ENCODE measurements around the gene ADGRG6. TPM values are rescaled to one million over a fixed set of nuclear protein-coding genes. Genes with fewer than 3 reads are reported as not detected.

Gene ADGRG6
- total and polyA plus RNA-seq, 9 of the 15 experiments (the other 6 are each of a cell fraction or from before 2014, with no cell fraction given), result under 0.01 to 0.11 (median 0.05) TPM; not detected in 5

- no peak for FAIRE-seq
- 2% methylated on average over 3 of the region's 3 CpGs for whole genome bisulfite sequencing (ENCODE audit: insufficient coverage, low coverage, missing lambda C conversion rate)
- no peaks in the 10 kb centered on the region for H3K9me3 ChIP-seq (replicated peaks; ENCODE audit: control insufficient read depth, insufficient read depth, low read depth, low read length)
- H3K27ac ChIP-seq (ENCODE audit: extremely low read depth, low read depth, low read length), result no peak overlapping the region
- BruUV-seq (replicated peaks), result no TSS peak
- no peak overlapping the region for H2AFZ ChIP-seq (ENCODE audit: low read depth, low read length)
- no peaks in the 10 kb centered on the region for H3K79me2 ChIP-seq (ENCODE audit: control insufficient read depth, insufficient read depth, low read length)
- POLR2A ChIA-PET, result no interaction called here
- H3K27me3 ChIP-seq (ENCODE audit: control insufficient read depth in 2 of 2, insufficient read depth in 2 of 2, low read length in 2 of 2), result no peaks in the 10 kb centered on the region
- no peaks in the 10 kb centered on the region for H3K9me1 ChIP-seq (ENCODE audit: control insufficient read depth, insufficient read depth, low read length)
- DNase-seq (ENCODE audit: extremely low read depth in 1 of 4, low spot score in 3 of 4), result no peak
- no peaks in the 10 kb centered on the region for H4K20me1 ChIP-seq (replicated peaks; ENCODE audit: control insufficient read depth, insufficient read depth, low read length)
- intact Hi-C loops (cut with micrococcal nuclease) (no loop called here), in situ Hi-C loops (cut with MboI) (no loop called here)
- no peak for TF ChIP-seq HDAC8 (tag; IDR thresholded peaks at IDR 0.05)
- no peak for TF ChIP-seq ILF3 (IDR thresholded peaks at IDR 0.05; ENCODE audit: borderline replicate concordance)
- no peak for TF ChIP-seq IFI16 (CRISPR knock-in tag; IDR thresholded peaks at IDR 0.05)
- TF ChIP-seq, protein P1, sequence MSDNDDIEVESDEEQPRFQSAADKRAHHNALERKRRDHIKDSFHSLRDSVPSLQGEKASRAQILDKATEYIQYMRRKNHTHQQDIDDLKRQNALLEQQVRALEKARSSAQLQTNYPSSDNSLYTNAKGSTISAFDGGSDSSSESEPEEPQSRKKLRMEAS (CRISPR knock-in tag; IDR thresholded peaks at IDR 0.05), result no peak
- no peak for TF ChIP-seq TAF9B (IDR thresholded peaks at IDR 0.05; ENCODE audit: partially characterized antibody)
- no peak for TF ChIP-seq DMBX1 (CRISPR knock-in tag; IDR thresholded peaks at IDR 0.05; ENCODE audit: borderline replicate concordance)
- TF ChIP-seq, protein P2, sequence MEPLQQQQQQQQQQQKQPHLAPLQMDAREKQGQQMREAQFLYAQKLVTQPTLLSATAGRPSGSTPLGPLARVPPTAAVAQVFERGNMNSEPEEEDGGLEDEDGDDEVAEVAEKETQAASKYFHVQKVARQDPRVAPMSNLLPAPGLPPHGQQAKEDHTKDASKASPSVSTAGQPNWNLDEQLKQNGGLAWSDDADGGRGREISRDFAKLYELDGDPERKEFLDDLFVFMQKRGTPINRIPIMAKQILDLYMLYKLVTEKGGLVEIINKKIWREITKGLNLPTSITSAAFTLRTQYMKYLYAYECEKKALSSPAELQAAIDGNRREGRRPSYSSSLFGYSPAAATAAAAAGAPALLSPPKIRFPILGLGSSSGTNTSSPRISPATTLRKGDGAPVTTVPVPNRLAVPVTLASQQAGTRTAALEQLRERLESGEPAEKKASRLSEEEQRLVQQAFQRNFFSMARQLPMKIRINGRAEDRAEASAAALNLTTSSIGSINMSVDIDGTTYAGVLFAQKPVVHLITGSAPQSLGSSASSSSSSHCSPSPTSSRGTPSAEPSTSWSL (CRISPR knock-in tag; IDR thresholded peaks at IDR 0.05; ENCODE audit: borderline replicate concordance), result no peak
- TF ChIP-seq POLR2H (tag; IDR thresholded peaks at IDR 0.05; ENCODE audit: low read depth), result no peak
- TF ChIP-seq ZNF75A (CRISPR knock-in tag; IDR thresholded peaks at IDR 0.05), result no peak
- TF ChIP-seq SRSF7 (optimal IDR thresholded peaks at IDR 0.05; ENCODE audit: low read depth, low read length), result no peak
- no peak for TF ChIP-seq ZNF699 (CRISPR knock-in tag; IDR thresholded peaks at IDR 0.05; ENCODE audit: insufficient replicate concordance)
- TF ChIP-seq MCM7 (IDR thresholded peaks at IDR 0.05), result no peak
- TF ChIP-seq PHF8 (IDR thresholded peaks at IDR 0.05; ENCODE audit: borderline replicate concordance, low read length), result no peak
- TF ChIP-seq ZNF184 (CRISPR knock-in tag; IDR thresholded peaks at IDR 0.05), result no peak
- TF ChIP-seq SIRT6 (IDR thresholded peaks at IDR 0.05; ENCODE audit: low read depth, low read length), result no peak
- no peak for TF ChIP-seq ZNF644 (tag; IDR thresholded peaks at IDR 0.05; ENCODE audit: low read depth)
- no peak for TF ChIP-seq ZKSCAN8 (CRISPR knock-in tag; IDR thresholded peaks at IDR 0.05)
- TF ChIP-seq SAFB2 (IDR thresholded peaks at IDR 0.05; ENCODE audit: borderline replicate concordance, low read depth, low read length, severe bottlenecking), result no peak
- no peak overlapping the region for H3K4me2 ChIP-seq (ENCODE audit: insufficient read depth, low read length)
- H3K4me3 ChIP-seq, result no peak overlapping the region
- H3K36me3 ChIP-seq (ENCODE audit: control insufficient read depth, insufficient read depth, low read length), result no peaks in the 10 kb centered on the region
- H3K4me1 ChIP-seq (replicated peaks in 1 of 2; ENCODE audit: control insufficient read depth in 2 of 2, insufficient read depth in 2 of 2, low read length in 2 of 2), result no peaks in the 10 kb centered on the region
- H3K9ac ChIP-seq (ENCODE audit: insufficient read depth in 1 of 2, low read depth in 2 of 2, low read length in 2 of 2), result no peak overlapping the region
- ATAC-seq, result no peak
- CTCF ChIA-PET (ENCODE audit: low intra/inter-chr PET ratio), result no interaction called here
These were observed 35.0 kb downstream of the ADGRG6 start for GRCh38 chr6:142336787-142337186.
